Globus pallidus (tissue), 1 donor: Measurements from ENCODE around the gene EVC.

ENCODE experiments used
- DNase-seq: peaks from one replicate; pipeline ENCODE4 v3.0.0-alpha.2; 2015; ENCODE audit warnings: low spot score

Gene EVC

DNA sequence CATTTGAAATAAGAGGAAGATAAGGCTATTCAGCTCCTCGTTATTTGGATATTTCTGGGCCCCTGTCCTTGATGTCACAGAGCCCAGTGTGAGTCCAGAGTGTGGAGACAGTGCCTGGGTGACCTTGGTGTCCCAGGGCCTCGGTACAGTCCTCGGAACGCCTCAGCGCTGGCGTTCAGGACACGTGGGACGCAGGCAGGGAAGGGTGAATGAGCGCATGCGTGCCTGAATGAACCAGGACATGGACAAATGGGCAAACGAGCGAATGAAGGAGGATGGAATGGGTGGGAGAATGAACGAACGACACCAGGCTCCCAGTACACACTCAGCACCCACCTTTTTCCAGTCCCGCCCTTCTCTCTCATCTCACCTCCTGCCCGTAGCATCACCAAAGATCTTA lies 44.2 kb downstream of the EVC start:
- DNase-seq, result no peak

DNA sequence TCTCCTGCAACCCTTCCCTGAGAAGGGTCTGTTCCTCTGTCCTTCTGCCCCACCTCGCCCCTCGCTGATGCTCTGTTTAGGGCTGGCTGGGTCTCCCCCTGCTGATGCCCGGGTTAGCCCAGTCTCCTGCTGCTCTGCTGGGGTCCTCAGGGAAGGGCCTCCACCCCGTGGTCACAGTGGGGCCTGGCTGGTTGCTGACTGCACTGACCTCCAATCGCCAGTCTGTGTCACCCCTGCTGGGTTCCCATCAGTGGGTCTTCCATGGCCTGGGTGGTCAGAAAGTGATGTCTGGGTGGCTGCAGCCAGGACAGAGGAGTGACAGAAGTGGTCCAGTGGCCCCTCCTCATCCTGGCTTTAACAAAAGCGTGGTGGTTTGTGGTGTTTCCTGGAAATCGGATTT lies 44.7 kb downstream of the EVC start:
- DNase-seq, result no peak

GRCh38 chr4:5756271-5756670 lies 45.3 kb downstream of the EVC start:
- DNase-seq, result no peak

GRCh38 chr4:5757091-5757490 lies 46.1 kb downstream of the EVC start:
- DNase-seq, result no peak

- DNase-seq, result no peak
Measured at GRCh38 chr4:5757536-5757935, 46.5 kb downstream of the EVC start.

DNA sequence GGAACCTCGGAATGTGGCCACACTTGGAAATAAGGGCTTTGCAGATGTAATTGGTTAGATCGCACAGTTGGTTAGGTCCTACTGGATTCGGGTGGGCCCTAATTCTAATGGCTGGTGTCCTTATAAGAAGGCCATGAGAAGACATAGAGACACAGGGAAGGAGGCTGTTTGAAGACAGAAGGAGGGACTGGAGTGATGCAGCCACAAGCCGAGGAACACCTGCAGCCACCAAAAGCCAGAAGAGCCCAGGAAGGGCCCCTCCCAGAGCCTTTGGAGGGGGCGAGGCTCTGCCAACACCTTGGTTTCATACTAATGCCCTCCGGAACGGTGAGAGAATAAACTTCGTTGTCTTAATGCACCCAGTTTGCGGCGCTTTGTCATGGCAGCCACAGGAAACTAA lies 47.0 kb downstream of the EVC start:
- DNase-seq, result no peak

DNA sequence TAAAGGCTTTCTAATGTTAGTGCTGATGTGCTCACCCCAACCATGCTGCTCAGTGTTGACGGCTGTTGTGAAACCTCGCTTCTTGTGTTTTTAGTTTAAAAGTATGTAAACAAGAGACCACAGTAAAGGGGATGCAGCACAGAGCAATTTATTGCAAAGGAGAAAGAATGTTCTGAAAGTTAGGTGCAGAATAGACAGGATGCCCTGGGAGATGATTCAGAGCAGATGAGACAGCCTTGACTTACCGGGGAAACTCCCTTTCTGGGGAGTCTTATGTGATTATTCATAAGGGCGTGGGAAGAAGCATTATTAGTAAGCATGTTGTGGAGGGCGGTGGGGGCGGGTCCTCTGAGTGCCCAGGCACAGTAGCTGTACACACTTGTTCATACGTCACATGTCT lies 47.7 kb downstream of the EVC start:
- no peak for DNase-seq

- DNase-seq, result no peak
Measured at GRCh38 chr4:5759236-5760075, 48.5 kb downstream of the EVC start.

DNA sequence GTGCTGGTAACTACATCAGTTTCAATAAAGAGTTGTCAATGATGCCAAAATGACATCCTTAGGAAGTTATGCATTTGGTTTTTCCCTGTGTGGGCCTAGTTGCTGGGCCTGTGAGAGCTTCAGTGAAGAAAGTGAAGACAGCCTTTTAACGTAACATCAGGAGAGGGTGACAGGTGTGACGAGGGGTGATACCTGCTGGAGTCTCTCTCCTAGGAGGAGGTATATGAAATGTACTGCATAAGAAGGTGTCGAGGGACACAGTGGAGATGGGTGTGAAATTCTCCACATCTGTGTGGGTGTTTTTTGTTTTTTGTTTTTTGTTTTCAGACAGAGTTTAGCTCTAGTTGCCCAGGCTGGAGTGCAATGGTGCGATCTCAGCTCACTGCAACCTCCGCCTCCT lies 49.2 kb downstream of the EVC start:
- DNase-seq, result no peak

GRCh38 chr4:5760936-5761480 lies 50.0 kb downstream of the EVC start:
- no peak for DNase-seq

DNA sequence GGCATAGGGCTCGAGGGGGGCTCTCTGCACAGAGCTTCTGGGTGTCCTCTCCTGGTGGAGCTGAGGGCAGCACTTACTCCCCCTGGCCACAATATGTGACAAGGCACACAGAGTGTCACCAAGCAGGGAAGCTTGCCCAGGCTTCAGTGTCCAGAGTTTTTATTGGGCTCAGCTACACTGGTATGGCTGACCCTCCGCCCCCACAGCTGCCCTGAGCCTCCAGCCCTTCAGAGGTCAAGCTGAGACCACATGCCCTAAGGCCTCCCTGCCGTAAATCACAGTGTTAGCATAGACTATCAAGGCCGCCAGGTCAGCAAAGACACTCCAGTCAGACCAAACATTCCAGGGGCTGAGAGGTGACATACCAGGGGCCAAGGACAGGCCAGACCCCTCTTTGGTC lies 59.0 kb downstream of the EVC start:
- DNase-seq, result no peak

DNA sequence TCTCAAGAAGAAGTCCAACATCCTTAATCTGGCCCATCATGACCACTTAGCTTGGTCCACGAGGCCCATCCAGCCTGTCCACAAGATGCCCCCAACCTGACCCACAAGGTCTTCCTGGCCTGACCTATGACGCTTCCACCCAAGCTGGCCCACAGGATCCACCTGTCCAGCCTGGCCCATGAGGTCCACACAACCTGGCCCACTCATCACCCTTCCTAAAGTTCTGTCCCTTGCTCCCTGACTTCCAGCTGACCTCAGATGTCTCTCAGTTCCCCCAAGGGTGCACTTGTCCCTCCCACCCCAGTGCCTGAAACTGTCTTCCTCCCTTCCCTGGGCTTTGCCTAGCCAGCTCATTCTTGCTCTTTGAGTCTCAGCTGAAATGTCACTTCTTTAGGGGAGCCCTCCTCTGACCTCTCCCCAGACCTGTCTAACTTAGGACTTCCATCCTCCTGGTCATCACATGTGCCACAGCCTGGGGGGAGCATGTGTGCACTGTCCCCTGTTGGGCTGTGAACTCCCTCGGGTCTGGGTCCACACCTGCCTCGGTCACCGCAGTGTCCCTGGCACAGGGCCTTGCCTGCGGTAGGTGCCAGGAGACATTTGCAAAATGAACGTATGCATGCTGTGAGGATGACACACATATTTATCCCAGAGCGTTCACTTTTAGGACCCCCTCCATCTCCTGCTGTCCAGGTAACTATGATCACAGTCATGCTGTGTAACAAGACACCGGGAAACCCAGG lies 61.7 kb downstream of the EVC start:
- DNase-seq, result no peak

DNA sequence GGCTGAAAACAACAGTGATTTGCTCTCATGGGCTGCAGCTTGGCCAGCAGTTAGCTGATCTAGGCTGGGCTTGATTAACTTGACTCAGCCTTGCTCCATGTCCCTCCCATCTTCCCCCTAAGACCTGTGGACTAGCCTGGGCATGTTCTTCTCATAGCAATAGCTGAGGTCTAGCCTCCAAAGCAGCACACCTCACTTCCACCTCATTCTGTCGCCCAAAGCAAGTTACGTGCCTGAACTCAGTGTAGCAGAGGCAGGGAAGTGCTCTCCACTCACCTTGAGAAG lies 62.2 kb downstream of the EVC start:
- no peak for DNase-seq

DNA sequence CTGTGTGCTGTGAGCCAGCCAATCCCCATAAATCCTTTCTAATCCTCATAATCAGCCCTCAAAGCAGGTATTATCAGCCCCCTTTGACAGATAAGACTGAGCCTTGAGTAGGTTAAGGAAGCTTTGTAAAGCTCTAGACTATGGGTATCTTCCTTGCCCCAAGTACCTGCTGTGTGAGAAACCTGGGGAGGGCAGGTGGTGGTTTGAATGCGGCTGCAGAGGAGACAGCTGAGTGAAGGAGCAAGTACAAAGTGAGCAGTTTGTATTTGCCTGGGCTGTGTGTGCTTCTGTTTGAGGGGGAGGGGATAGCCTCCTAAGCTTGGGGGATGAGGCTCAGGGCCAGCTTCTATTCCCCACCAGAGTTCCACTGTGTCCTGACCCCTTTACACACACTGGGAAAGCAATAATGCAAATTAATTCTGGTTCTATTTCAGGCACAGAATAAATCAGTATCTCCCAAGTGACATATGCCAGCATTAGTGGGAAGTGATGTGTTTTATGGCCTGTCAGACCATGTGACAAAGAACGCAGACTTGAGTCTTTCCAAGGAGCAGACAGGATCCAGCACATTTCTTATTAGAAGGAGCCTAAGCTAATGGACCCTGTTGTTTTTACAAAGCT lies 63.5 kb downstream of the EVC start:
- DNase-seq, result no peak

DNA sequence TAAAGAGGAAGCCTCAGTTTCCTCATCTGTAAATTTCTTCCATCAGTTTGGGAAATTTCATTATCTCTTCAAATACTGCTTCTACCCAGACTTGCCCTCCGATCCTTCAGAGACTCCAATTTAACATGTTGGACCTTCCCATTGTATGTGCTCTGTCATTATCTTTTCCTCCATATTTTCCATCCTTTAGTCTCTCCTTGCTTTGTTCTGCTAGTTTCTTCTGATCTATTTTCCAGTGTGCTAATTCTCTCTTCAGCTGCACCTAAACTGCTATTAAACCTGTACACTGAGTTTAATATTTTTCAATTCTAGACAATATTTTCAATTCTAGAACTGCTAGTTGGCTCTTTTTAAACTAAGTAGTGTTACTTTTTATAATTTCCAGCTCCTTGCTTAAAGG lies 65.5 kb downstream of the EVC start:
- DNase-seq, result no peak

- DNase-seq, result no peak
Measured at GRCh38 chr4:5780831-5781480, 70.0 kb downstream of the EVC start.

- no peak for DNase-seq
Measured at GRCh38 chr4:5781691-5782090, 70.7 kb downstream of the EVC start.

DNA sequence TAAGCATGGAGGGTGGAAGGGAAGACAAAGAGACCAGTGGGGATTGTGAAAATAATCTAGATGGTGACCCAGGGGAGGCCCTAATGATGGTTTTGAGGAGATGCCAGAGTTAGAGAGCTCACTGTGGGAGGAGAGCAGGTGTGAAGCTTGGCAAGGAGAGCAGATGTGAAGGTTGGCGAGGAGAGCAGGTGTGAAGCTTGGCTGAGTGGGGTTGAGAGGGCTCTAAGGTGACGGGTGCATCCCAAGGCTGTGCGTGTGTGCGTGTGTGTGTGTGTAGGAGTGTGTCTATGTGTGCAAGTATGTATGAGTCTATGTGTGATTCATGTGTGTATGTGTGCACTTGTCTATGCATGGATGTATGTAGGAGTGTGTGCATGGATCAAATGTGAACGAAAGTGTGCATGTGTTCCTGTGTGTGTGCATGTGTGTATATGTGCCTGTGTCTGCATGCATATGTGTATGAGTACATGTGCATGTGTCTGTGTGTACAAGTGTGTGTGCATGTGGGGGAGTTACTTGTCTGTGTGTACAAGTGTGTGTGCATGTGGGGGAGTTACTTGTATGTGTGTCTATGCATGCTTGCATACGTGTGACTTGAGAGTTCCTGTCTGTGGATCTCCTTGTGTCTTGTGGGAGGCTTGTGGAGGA lies 72.0 kb downstream of the EVC start:
- no peak for DNase-seq

DNA sequence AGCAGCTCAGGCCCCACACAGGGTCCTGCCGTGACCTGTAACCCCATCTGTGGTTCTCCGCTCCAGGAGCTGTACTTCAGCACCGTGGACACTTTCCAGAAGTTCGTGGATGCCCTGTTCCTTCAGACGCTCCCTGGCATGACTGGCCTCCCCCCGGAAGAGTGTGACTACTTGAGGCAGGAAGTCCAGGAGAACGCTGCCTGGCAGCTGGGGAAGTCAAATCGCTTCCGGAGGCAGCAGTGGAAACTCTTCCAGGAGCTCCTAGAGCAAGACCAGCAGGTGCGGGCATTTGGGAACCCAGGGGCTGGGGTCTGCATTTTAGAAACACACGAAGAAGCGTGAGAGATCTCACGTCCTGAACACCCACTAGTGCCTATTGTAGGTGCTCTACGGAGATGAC lies 72.5 kb downstream of the EVC start:
- no peak for DNase-seq

DNA sequence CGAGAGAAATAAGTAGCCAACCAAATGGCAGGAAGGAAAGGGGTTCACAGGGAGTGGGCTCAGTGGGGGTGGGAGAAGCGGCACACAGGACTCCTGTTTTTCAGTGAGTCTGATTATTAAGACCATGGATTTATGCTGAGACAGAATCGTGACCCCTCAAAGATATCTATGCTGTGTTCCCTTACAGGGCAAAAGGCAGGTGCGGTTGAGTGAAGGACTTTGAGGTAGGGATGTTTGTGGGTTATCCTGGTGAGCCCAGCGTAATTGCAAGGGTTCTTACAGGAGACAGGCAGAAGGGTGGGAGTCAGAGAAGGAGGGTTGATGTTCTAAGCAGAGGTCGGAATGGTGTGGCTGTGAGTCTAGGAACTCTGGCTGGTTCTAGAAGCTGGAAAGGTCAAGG lies 73.0 kb downstream of the EVC start:
- DNase-seq, result no peak

GRCh38 chr4:5784960-5785611 lies 74.1 kb downstream of the EVC start:
- DNase-seq, result no peak
